ENCODE data around the gene SERINC5. TPM values are rescaled to one million over a fixed set of nuclear protein-coding genes. Genes with fewer than 3 reads are reported as not detected.

SERINC5 gene
- total RNA-seq, 1 experiment from 2014 or later = 128 TPM

GRCh38 chr5:80083101-80083890 lies 172.6 kb downstream of the SERINC5 start:
- peak; percentile 25 for DNase-seq (ENCODE audit: low spot score)
- no peak overlapping the region for H3K27ac Mint-ChIP-seq
- H3K4me1 Mint-ChIP-seq = peaks cover 11% of the 10 kb centered on the region
- no peak overlapping the region for H3K4me3 Mint-ChIP-seq
- ChIA-PET CTCF (interaction anchor here (0.6 to 2.3 kb wide), 64 partner anchors 8 to 1063 kb away, joined by 3 to 44 read pairs (median 4); partner anchors contain the start of genes MTX3, SERINC5, THBS4 and ZFYVE16), POLR2A (interaction anchor here (1.0 kb wide), 1 partner anchor 88 kb away, joined by 3 read pairs; no protein-coding TSS in a partner anchor)
- H3K9me3 Mint-ChIP-seq = no peaks in the 10 kb centered on the region
- TF ChIP-seq, protein P1, sequence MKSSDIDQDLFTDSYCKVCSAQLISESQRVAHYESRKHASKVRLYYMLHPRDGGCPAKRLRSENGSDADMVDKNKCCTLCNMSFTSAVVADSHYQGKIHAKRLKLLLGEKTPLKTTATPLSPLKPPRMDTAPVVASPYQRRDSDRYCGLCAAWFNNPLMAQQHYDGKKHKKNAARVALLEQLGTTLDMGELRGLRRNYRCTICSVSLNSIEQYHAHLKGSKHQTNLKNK (CRISPR knock-in tag; IDR thresholded peaks at IDR 0.05) = no peak
- peak; percentile 43; the same call in 1 of the 2 replicates for TF ChIP-seq CTCF (IDR thresholded peaks at IDR 0.05)
- ATAC-seq = peak; percentile 66
- no peaks in the 10 kb centered on the region for H3K27me3 Mint-ChIP-seq (ENCODE audit: low read depth)
- no peaks in the 10 kb centered on the region for H3K36me3 Mint-ChIP-seq

GRCh38 chr5:80082731-80083100 lies 173.1 kb downstream of the SERINC5 start:
- peaks cover 11% of the 10 kb centered on the region for H3K4me1 Mint-ChIP-seq

GRCh38 chr5:80082281-80082680 lies 173.6 kb downstream of the SERINC5 start:
- no peaks in the 10 kb centered on the region for H3K9me3 Mint-ChIP-seq
- H3K36me3 Mint-ChIP-seq = no peaks in the 10 kb centered on the region
- no peak for TF ChIP-seq CBFB (CRISPR knock-in tag; IDR thresholded peaks at IDR 0.05; ENCODE audit: low read depth)
- TF ChIP-seq CREB1 (CRISPR knock-in tag; IDR thresholded peaks at IDR 0.05) = no peak
- TF ChIP-seq ZNF219 (CRISPR knock-in tag; IDR thresholded peaks at IDR 0.05; ENCODE audit: borderline replicate concordance) = no peak
- no peak for TF ChIP-seq ESRRA (CRISPR knock-in tag; IDR thresholded peaks at IDR 0.05; ENCODE audit: borderline replicate concordance)
- no peak for TF ChIP-seq PRDM15 (CRISPR knock-in tag; IDR thresholded peaks at IDR 0.05)
- TF ChIP-seq, protein P2, sequence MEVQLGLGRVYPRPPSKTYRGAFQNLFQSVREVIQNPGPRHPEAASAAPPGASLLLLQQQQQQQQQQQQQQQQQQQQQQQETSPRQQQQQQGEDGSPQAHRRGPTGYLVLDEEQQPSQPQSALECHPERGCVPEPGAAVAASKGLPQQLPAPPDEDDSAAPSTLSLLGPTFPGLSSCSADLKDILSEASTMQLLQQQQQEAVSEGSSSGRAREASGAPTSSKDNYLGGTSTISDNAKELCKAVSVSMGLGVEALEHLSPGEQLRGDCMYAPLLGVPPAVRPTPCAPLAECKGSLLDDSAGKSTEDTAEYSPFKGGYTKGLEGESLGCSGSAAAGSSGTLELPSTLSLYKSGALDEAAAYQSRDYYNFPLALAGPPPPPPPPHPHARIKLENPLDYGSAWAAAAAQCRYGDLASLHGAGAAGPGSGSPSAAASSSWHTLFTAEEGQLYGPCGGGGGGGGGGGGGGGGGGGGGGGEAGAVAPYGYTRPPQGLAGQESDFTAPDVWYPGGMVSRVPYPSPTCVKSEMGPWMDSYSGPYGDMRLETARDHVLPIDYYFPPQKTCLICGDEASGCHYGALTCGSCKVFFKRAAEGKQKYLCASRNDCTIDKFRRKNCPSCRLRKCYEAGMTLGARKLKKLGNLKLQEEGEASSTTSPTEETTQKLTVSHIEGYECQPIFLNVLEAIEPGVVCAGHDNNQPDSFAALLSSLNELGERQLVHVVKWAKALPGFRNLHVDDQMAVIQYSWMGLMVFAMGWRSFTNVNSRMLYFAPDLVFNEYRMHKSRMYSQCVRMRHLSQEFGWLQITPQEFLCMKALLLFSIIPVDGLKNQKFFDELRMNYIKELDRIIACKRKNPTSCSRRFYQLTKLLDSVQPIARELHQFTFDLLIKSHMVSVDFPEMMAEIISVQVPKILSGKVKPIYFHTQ (CRISPR knock-in tag; IDR thresholded peaks at IDR 0.05) = no peak
- TF ChIP-seq, protein P3, sequence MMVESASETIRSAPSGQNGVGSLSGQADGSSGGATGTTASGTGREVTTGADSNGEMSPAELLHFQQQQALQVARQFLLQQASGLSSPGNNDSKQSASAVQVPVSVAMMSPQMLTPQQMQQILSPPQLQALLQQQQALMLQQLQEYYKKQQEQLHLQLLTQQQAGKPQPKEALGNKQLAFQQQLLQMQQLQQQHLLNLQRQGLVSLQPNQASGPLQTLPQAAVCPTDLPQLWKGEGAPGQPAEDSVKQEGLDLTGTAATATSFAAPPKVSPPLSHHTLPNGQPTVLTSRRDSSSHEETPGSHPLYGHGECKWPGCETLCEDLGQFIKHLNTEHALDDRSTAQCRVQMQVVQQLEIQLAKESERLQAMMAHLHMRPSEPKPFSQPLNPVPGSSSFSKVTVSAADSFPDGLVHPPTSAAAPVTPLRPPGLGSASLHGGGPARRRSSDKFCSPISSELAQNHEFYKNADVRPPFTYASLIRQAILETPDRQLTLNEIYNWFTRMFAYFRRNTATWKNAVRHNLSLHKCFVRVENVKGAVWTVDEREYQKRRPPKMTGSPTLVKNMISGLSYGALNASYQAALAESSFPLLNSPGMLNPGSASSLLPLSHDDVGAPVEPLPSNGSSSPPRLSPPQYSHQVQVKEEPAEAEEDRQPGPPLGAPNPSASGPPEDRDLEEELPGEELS (CRISPR knock-in tag; IDR thresholded peaks at IDR 0.05) = no peak
- TF ChIP-seq ZNF317 (CRISPR knock-in tag; IDR thresholded peaks at IDR 0.05; ENCODE audit: borderline replicate concordance, low read depth) = no peak
- TF ChIP-seq ZNF416 (CRISPR knock-in tag; IDR thresholded peaks at IDR 0.05) = no peak
- CTCF ChIA-PET = interaction anchor here (0.7 kb wide), 1 partner anchor 204 kb away, joined by 4 read pairs; no protein-coding TSS in a partner anchor
- no peaks in the 10 kb centered on the region for H3K27me3 Mint-ChIP-seq (ENCODE audit: low read depth)
- POLR2A ChIA-PET = no interaction called here
- no peak overlapping the region for H3K27ac Mint-ChIP-seq
- DNase-seq (ENCODE audit: low spot score) (no peak), ATAC-seq (no peak)
- peaks cover 11% of the 10 kb centered on the region for H3K4me1 Mint-ChIP-seq
- no peak overlapping the region for H3K4me3 Mint-ChIP-seq

More at GRCh38 chr5:80082731-80083100, 173.1 kb downstream of the SERINC5 start:
- DNase-seq (ENCODE audit: low spot score) (peak; percentile 79), ATAC-seq (peak; percentile 85)
- ChIA-PET POLR2A (no interaction called here), CTCF (interaction anchor here (0.8 to 2.3 kb wide), 24 partner anchors 9 to 1062 kb away, joined by 3 to 44 read pairs (median 6); no protein-coding TSS in a partner anchor)
- Mint-ChIP-seq H3K4me3 (no peak overlapping the region), H3K36me3 (no peaks in the 10 kb centered on the region), H3K27me3 (ENCODE audit: low read depth) (no peaks in the 10 kb centered on the region), H3K27ac (no peak overlapping the region), H3K9me3 (no peaks in the 10 kb centered on the region)
- TF ChIP-seq CTCF (IDR thresholded peaks at IDR 0.05) (peak; percentile 96), FOXK1 (CRISPR knock-in tag; IDR thresholded peaks at IDR 0.05) (no peak), ZNF423 (CRISPR knock-in tag; IDR thresholded peaks at IDR 0.05) (no peak)

Data from WTC11 (cell line).